Body of pancreas (tissue), 4 donors: ENCODE results near the gene OR2V1.

ENCODE experiments used
- CTCF ChIP-seq, 7 experiments: fragments of 450-650 bp in 4 of 7; fragments of 200-600 bp in 3 of 7; sonication (generic) in 3 of 7; IDR thresholded peaks; one replicate each; pipeline ENCODE4 v1.5.1; 2016 to 2019; ENCODE audit warnings: antibody characterized with exemption in 7 of 7
- POLR2A ChIP-seq, 3 donors: fragments of 450-650 bp; IDR thresholded peaks; one replicate each; pipeline ENCODE4 v1.6.1; 2016; ENCODE audit warnings: antibody characterized with exemption in 3 of 3, mild to moderate bottlenecking in 2 of 3

DNA sequence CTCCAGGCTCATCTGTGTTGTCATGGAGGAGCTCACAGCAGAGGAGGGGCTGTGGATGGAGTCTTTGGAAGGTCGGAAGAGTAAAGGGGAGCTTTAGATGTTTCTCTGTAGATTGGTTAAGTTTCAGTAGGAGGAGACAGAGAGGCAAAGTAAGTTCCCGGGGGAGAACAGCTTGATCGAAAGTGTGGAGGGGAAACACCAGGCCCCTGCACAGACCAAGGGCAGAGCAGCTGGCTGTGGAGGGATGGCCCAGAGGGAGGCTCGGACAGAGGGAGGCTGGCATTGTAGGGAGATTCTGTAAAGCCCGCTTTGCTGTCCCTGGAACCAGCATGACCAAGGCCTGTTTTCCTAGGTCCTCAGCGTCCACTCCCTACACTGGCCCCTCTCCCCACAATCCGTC, 11.1 kb upstream of the OR2V1 start:
- TF ChIP-seq CTCF (IDR thresholded peaks at IDR 0.05): no peak
- TF ChIP-seq POLR2A (IDR thresholded peaks at IDR 0.05): no peak
